Calu3 (cell line): ENCODE results near the gene ZCCHC17. TPM values are rescaled to one million over a fixed set of nuclear protein-coding genes. Genes with fewer than 3 reads are reported as not detected.

Source experiments
- BruUV-seq: library from RNA; stranded (reverse); fragments of 400-500 nt; replicated peaks from 2 replicates; lab custom pipeline; 2021; lab: Mats Ljungman, UMichigan
- CTCF ChIA-PET: fragments of 300-600 bp; sonication (Branson Sonifier 250); formaldehyde crosslinking; loops from one replicate; lab custom pipeline; 2022; ENCODE audit warnings: antibody characterized with exemption; lab: Charles Lee
- DNase-seq: peaks from one replicate; pipeline ENCODE4 v3.0.0; 2022
- H3K27ac Mint-ChIP-seq: one replicate; pipeline ENCODE4 v1.8.0; 2022; ENCODE audit warnings: mixed read lengths; ENCODE audit not compliant: unreplicated experiment
- H3K27me3 Mint-ChIP-seq: one replicate; pipeline ENCODE4 v1.8.0; 2022; ENCODE audit warnings: mixed read lengths; ENCODE audit not compliant: unreplicated experiment
- H3K36me3 Mint-ChIP-seq: one replicate; pipeline ENCODE4 v1.8.0; 2022; ENCODE audit warnings: mild to moderate bottlenecking, moderate library complexity, mixed read lengths; ENCODE audit not compliant: insufficient read depth, unreplicated experiment
- H3K4me1 Mint-ChIP-seq: one replicate; pipeline ENCODE4 v1.8.0; 2022; ENCODE audit warnings: mild to moderate bottlenecking, low read depth, mixed read lengths; ENCODE audit not compliant: unreplicated experiment
- H3K4me3 Mint-ChIP-seq: one replicate; pipeline ENCODE4 v1.8.0; 2022; ENCODE audit warnings: mild to moderate bottlenecking, low read depth, moderate library complexity, mixed read lengths; ENCODE audit not compliant: unreplicated experiment
- H3K9me3 Mint-ChIP-seq: one replicate; pipeline ENCODE4 v1.8.0; 2022; ENCODE audit warnings: low read depth, mixed read lengths; ENCODE audit not compliant: unreplicated experiment
- intact Hi-C: fragments of 100-400 bp; cut with micrococcal nuclease; formaldehyde crosslinking; loops from one replicate; pipeline ENCODE4 v1.10.0; 2022; ENCODE audit not compliant: unreplicated experiment
- total RNA-seq: library from RNA; stranded (reverse); gene quantifications from 2 replicates; pipeline ENCODE4 v1.2.3, GENCODE V29; 2022
- TF ChIP-seq, protein P1 (sequence below): fragments of 200-600 bp; IDR thresholded peaks from one replicate; pipeline ENCODE4 v1.8.0; 2022; ENCODE audit warnings: antibody characterized with exemption; ENCODE audit not compliant: unreplicated experiment

Gene ZCCHC17
- total RNA-seq, 1 experiment from 2014 or later, result 28.5 TPM

GRCh38 chr1:31326461-31326860, 29.6 kb downstream of the ZCCHC17 start:
- DNase-seq, result no peak
- no peak overlapping the region for H3K27ac Mint-ChIP-seq
- no peaks in the 10 kb centered on the region for H3K4me1 Mint-ChIP-seq
- BruUV-seq, result no TSS peak
- H3K27me3 Mint-ChIP-seq, result no peaks in the 10 kb centered on the region
- no peaks in the 10 kb centered on the region for H3K9me3 Mint-ChIP-seq
- intact Hi-C loops, result no loop called here
- no peaks in the 10 kb centered on the region for H3K36me3 Mint-ChIP-seq
- TF ChIP-seq, protein P1, sequence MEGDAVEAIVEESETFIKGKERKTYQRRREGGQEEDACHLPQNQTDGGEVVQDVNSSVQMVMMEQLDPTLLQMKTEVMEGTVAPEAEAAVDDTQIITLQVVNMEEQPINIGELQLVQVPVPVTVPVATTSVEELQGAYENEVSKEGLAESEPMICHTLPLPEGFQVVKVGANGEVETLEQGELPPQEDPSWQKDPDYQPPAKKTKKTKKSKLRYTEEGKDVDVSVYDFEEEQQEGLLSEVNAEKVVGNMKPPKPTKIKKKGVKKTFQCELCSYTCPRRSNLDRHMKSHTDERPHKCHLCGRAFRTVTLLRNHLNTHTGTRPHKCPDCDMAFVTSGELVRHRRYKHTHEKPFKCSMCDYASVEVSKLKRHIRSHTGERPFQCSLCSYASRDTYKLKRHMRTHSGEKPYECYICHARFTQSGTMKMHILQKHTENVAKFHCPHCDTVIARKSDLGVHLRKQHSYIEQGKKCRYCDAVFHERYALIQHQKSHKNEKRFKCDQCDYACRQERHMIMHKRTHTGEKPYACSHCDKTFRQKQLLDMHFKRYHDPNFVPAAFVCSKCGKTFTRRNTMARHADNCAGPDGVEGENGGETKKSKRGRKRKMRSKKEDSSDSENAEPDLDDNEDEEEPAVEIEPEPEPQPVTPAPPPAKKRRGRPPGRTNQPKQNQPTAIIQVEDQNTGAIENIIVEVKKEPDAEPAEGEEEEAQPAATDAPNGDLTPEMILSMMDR, result no peak
- CTCF ChIA-PET, result no interaction called here
- H3K4me3 Mint-ChIP-seq, result no peak overlapping the region

GRCh38 chr1:31327381-31327780, 30.5 kb downstream of the ZCCHC17 start:
- no TSS peak for BruUV-seq
- intact Hi-C loops, result no loop called here
- Mint-ChIP-seq H3K27ac (no peak overlapping the region), H3K9me3 (no peaks in the 10 kb centered on the region), H3K4me1 (no peaks in the 10 kb centered on the region), H3K27me3 (no peaks in the 10 kb centered on the region), H3K4me3 (no peak overlapping the region), H3K36me3 (no peaks in the 10 kb centered on the region)
- CTCF ChIA-PET, result no interaction called here
- TF ChIP-seq, protein P1, result no peak
- DNase-seq, result no peak

GRCh38 chr1:31335007-31335406, 38.2 kb downstream of the ZCCHC17 start:
- Mint-ChIP-seq H3K27ac (no peak overlapping the region), H3K9me3 (no peaks in the 10 kb centered on the region), H3K36me3 (no peaks in the 10 kb centered on the region), H3K27me3 (no peaks in the 10 kb centered on the region), H3K4me3 (no peak overlapping the region), H3K4me1 (no peaks in the 10 kb centered on the region)
- DNase-seq, result no peak
- TF ChIP-seq, protein P1, result no peak
- CTCF ChIA-PET, result no interaction called here
- intact Hi-C loops, result loop anchor here (1.0 kb wide), 1 partner anchor 150 kb away; no protein-coding TSS in a partner anchor
- no TSS peak for BruUV-seq

DNA sequence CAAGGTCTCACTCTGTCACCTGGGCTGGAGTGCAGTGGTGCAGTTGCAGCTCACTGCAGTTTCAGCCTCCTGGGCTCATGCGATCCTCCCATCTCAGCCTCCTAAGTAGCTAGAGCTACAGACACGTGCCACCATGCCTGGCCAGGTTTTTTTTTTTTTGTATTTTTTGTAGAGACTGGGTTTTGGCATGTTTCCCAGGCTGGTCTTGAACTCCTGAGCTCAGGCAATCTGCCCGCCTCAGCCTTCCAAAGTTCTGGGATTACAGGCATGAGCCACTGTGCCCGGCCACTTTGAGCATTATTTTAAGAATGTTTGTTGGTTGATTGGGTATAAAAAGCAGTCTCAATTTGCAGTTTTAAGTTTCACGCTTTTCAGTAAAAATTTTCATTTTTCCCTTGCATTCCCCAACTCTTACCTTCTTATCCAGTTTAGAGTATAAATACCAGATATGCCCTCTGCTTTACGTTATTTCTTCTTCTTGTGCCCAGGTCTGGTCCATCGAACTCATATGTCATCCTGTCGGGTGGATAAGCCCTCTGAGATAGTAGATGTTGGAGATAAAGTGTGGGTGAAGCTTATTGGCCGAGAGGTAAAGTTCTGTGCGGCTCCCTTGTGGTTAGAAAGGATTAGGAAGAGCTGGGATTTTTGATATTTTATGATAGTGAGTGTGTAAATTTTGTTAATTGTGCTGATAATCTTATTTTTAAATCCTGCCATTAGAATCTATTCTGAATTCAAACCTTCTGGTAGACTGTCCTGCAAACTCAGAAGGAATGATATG, 40.0 kb downstream of the ZCCHC17 start:
- H3K4me1 Mint-ChIP-seq, result no peaks in the 10 kb centered on the region
- BruUV-seq, result no TSS peak
- H3K4me3 Mint-ChIP-seq, result no peak overlapping the region
- H3K27ac Mint-ChIP-seq, result no peak overlapping the region
- peaks cover 4% of the 10 kb centered on the region for H3K36me3 Mint-ChIP-seq
- CTCF ChIA-PET, result no interaction called here
- no peaks in the 10 kb centered on the region for H3K27me3 Mint-ChIP-seq
- intact Hi-C loops, result no loop called here
- DNase-seq, result no peak
- H3K9me3 Mint-ChIP-seq, result no peaks in the 10 kb centered on the region
- TF ChIP-seq, protein P1, result no peak
